Endothelial cell of umbilical vein (primary cell): Measurements from ENCODE around the gene PLA2G15. TPM values are rescaled to one million over a fixed set of nuclear protein-coding genes. Genes with fewer than 3 reads are reported as not detected.

Source experiments
- BruUV-seq: library from RNA; stranded (reverse); fragments of 400-500 nt; replicated peaks from 2 replicates; lab custom pipeline; 2021; lab: Mats Ljungman, UMichigan
- CTCF ChIA-PET: fragments of 300-600, 350-600 bp; sonication (Branson Sonifier 250); formaldehyde crosslinking; loops from one replicate; lab custom pipeline; 2021; ENCODE audit warnings: antibody characterized with exemption, inconsistent platforms; lab: Charles Lee
- POLR2A ChIA-PET: fragments of 300-600, 350-600 bp; sonication (Branson Sonifier 250); formaldehyde crosslinking; loops from one replicate; lab custom pipeline; 2021; ENCODE audit warnings: antibody characterized with exemption, inconsistent platforms; lab: Charles Lee
- DNase-seq: peaks from one replicate; pipeline ENCODE4 v3.0.0-alpha.2; 2011; ENCODE audit warnings: low read depth, low spot score
- FAIRE-seq: peaks from 2 replicates; lab custom pipeline; 2011; peaks lifted over from hg19 to GRCh38; lab: Jason Lieb, UNC
- H2AFZ ChIP-seq: 2 replicates; pipeline ENCODE4 v1.6.0; 2012; ENCODE audit warnings: low read depth, low read length, control low read depth, inconsistent platforms
- H3K27ac ChIP-seq: 2 replicates; pipeline ENCODE4 v1.5.1; 2011; ENCODE audit warnings: low read depth, mild to moderate bottlenecking, control low read depth, low read length, moderate library complexity; ENCODE audit not compliant: insufficient read depth
- H3K27me3 ChIP-seq, 2 experiments: 2 replicates each; pipeline versions ENCODE4 v1.6.0 to v1.6.1; 2011; ENCODE audit warnings: low read length in 2 of 2, mixed read lengths in 1 of 2; ENCODE audit not compliant: control insufficient read depth in 2 of 2, insufficient read depth in 2 of 2
- H3K36me3 ChIP-seq, 2 experiments: 2 replicates in 1 of 2; 3 replicates in 1 of 2; pipeline ENCODE4 v1.5.1; 2011; ENCODE audit warnings: low read length in 2 of 2, mild to moderate bottlenecking in 1 of 2, moderate library complexity in 1 of 2; ENCODE audit not compliant: control insufficient read depth in 2 of 2, insufficient read depth in 2 of 2; ENCODE audit errors: extremely low read depth in 1 of 2
- H3K4me1 ChIP-seq: 3 replicates; pipeline ENCODE4 v1.5.1; 2011; ENCODE audit warnings: mild to moderate bottlenecking, low read length; ENCODE audit not compliant: control insufficient read depth, insufficient read depth; ENCODE audit errors: extremely low read depth
- H3K4me2 ChIP-seq: 2 replicates; pipeline ENCODE4 v1.6.1; 2011; ENCODE audit warnings: low read length, control low read depth, mixed read lengths; ENCODE audit not compliant: insufficient read depth
- H3K4me3 ChIP-seq, 3 experiments: fragments of 200-600 bp in 1 of 3; sonication (generic), shearing (Covaris generic) in 1 of 3; replicated peaks in 1 of 3; 2 replicates each; pipeline ENCODE4 v1.5.1; 2011 to 2016; ENCODE audit warnings: control low read depth in 3 of 3, low read length in 3 of 3, mild to moderate bottlenecking in 2 of 3, inconsistent platforms in 1 of 3, low read depth in 1 of 3, moderate library complexity in 1 of 3; ENCODE audit not compliant: insufficient read depth in 1 of 3
- H3K79me2 ChIP-seq: 2 replicates; pipeline ENCODE4 v1.6.0; 2012; ENCODE audit warnings: low read length, inconsistent platforms; ENCODE audit not compliant: control insufficient read depth, insufficient read depth
- H3K9ac ChIP-seq: replicated peaks from 2 replicates; pipeline ENCODE3; 2011; ENCODE audit warnings: low read length, control low read depth; ENCODE audit not compliant: insufficient read depth; ENCODE audit errors: extremely low read depth
- H3K9me1 ChIP-seq: replicated peaks from 3 replicates; pipeline ENCODE4 v1.6.0; 2011; ENCODE audit warnings: mild to moderate bottlenecking, low read length; ENCODE audit not compliant: control insufficient read depth, insufficient read depth; ENCODE audit errors: extremely low read depth
- H3K9me3 ChIP-seq: replicated peaks from 2 replicates; pipeline ENCODE4 v1.5.1; 2012; ENCODE audit warnings: low read length, inconsistent platforms; ENCODE audit not compliant: control insufficient read depth, insufficient read depth
- H4K20me1 ChIP-seq: replicated peaks from 2 replicates; pipeline ENCODE3; 2011; ENCODE audit warnings: mild to moderate bottlenecking, low read length; ENCODE audit not compliant: control insufficient read depth, insufficient read depth; ENCODE audit errors: extremely low read depth
- CTCF ChIP-seq, 2 donors: IDR thresholded peaks; 1 replicate in 1 of 2; 2 replicates in 1 of 2; pipeline ENCODE4 v1.5.1; 2011; ENCODE audit warnings: low read length in 2 of 2, mild to moderate bottlenecking in 2 of 2, moderate library complexity in 2 of 2, control low read depth in 1 of 2, inconsistent platforms in 1 of 2, low read depth in 1 of 2; ENCODE audit not compliant: insufficient read depth in 1 of 2; ENCODE audit errors: extremely low read depth in 1 of 2
- EZH2 ChIP-seq: IDR thresholded peaks from 2 replicates; pipeline ENCODE4 v1.6.1; 2012; ENCODE audit warnings: borderline replicate concordance, low read depth, mild to moderate bottlenecking, moderate library complexity, low read length, inconsistent platforms; ENCODE audit not compliant: severe bottlenecking
- FOS ChIP-seq: IDR thresholded peaks from 2 replicates; pipeline ENCODE4 v1.6.1; 2011; ENCODE audit warnings: mild to moderate bottlenecking, low read length, moderate library complexity, borderline replicate concordance; ENCODE audit not compliant: insufficient read depth
- GATA2 ChIP-seq: IDR thresholded peaks from 2 replicates; pipeline ENCODE4 v1.7.0; 2011; ENCODE audit warnings: low read depth, mild to moderate bottlenecking, moderate library complexity, mixed read lengths, low read length; ENCODE audit not compliant: insufficient read length, insufficient read depth
- JUN ChIP-seq: IDR thresholded peaks from 2 replicates; pipeline ENCODE4 v1.6.1; 2011; ENCODE audit warnings: borderline replicate concordance, low read depth; ENCODE audit not compliant: insufficient read length, insufficient read depth
- MAX ChIP-seq: IDR thresholded peaks from 2 replicates; pipeline ENCODE4 v1.6.1; 2011; ENCODE audit not compliant: insufficient read depth, insufficient read length
- MYC ChIP-seq: IDR thresholded peaks from one replicate; pipeline ENCODE4 v1.6.1; 2011; ENCODE audit warnings: mild to moderate bottlenecking, low read depth, low read length
- POLR2A ChIP-seq: IDR thresholded peaks from 2 replicates; pipeline ENCODE4 v1.6.1; 2012; ENCODE audit warnings: low read depth, mild to moderate bottlenecking, control low read depth, low read length
- POLR2AphosphoS5 ChIP-seq: IDR thresholded peaks from 2 replicates; pipeline ENCODE4 v1.6.1; 2012; ENCODE audit warnings: low read depth, mild to moderate bottlenecking, control low read depth, low read length, moderate library complexity; ENCODE audit not compliant: insufficient read depth
- dilution Hi-C: fragments of 300-500 bp; cut with MboI; formaldehyde crosslinking; loops from one replicate; pipeline ENCODE4 v1.15.0; 2019; ENCODE audit warnings: low sequenced_read_pairs; ENCODE audit not compliant: extremely low pct_ligation_motif_present
- intact Hi-C: fragments of 100-400 bp; cut with micrococcal nuclease; formaldehyde crosslinking; loops from one replicate; pipeline ENCODE4 v1.10.0; 2022
- polyA plus RNA-seq, 4 experiments: library from polyadenylated mRNA; depleted of rRNA in 3 of 4; stranded (reverse) in 3 of 4; unstranded in 1 of 4; fragments of >200 nt; gene quantifications; 2 replicates each; pipeline versions ENCODE4 v1.2.1 to v1.2.3, GENCODE V29; 2011 to 2012; ENCODE audit warnings: missing spikeins in 1 of 4
- total RNA-seq: library from RNA; stranded (reverse); gene quantifications from 2 replicates; pipeline ENCODE4 v1.2.3, GENCODE V29; 2021

PLA2G15 gene
- total and polyA plus RNA-seq, 2 donors (not counting 3 experiments of a cell fraction or from before 2014, with no cell fraction given): 24.3 to 41.8 TPM

- POLR2A ChIA-PET: interaction anchor here (1.0 kb wide), 1 partner anchor 8 kb away, joined by 3 read pairs; no protein-coding TSS in a partner anchor
- FAIRE-seq: no peak
These were observed 38.8 kb downstream of the PLA2G15 start for GRCh38 chr16:68283801-68284598.

More at GRCh38 chr16:68283801-68284598, 38.8 kb downstream of the PLA2G15 start:
- H2AFZ ChIP-seq: no peak overlapping the region
- TF ChIP-seq POLR2AphosphoS5 (no peak), GATA2 (no peak), EZH2 (no peak), CTCF (IDR thresholded peaks at IDR 0.05; ENCODE audit: extremely low read depth in 1 of 2, insufficient read depth in 1 of 2, low read depth in 1 of 2, low read length in 2 of 2) (no peak), JUN (no peak), POLR2A (no peak), MAX (no peak), MYC (no peak), FOS (no peak)
- no peaks in the 10 kb centered on the region for H3K9me3 ChIP-seq
- no peak overlapping the region for H3K4me3 ChIP-seq
- peaks cover 55% of the 10 kb centered on the region for H3K79me2 ChIP-seq
- no peak overlapping the region for H3K9ac ChIP-seq
- H3K36me3 ChIP-seq: peaks cover 4% of the 10 kb centered on the region in 2 experiments
- H3K4me2 ChIP-seq: no peak overlapping the region
- no TSS peak for BruUV-seq
- H3K27ac ChIP-seq: no peak overlapping the region
- intact Hi-C loops (no loop called here), dilution Hi-C loops (no loop called here)
- no peaks in the 10 kb centered on the region for H3K9me1 ChIP-seq
- H4K20me1 ChIP-seq: no peaks in the 10 kb centered on the region
- H3K27me3 ChIP-seq: no peaks in the 10 kb centered on the region
- H3K4me1 ChIP-seq: peaks cover 46% of the 10 kb centered on the region
- CTCF ChIA-PET: interaction anchor here (0.9 to 4.0 kb wide), 6 partner anchors 11 to 45 kb away, joined by 3 to 25 read pairs (median 6); partner anchors contain the start of genes PRMT7, SLC7A6 and SLC7A6OS
- no peak for DNase-seq
